Stimulated activated CD8-positive, alpha-beta memory T cell treated with anti-CD3 and anti-CD28 coated beads, Interleukin-4, amount 100 ng/mL, for 48 hours (primary cell): ENCODE data around the gene KLK1.
"Not testable (repeated sequence)": the region's sequence is repeated elsewhere in the genome, so short reads cannot be mapped to it uniquely, and the experiment has no call there.

Experiments used
- DNase-seq: peaks from one replicate; pipeline ENCODE4 v3.0.0-alpha.2; 2020

The KLK1 gene

GRCh38 chr19:50791594-50792271, 31.9 kb downstream of the KLK1 start:
- no peak for DNase-seq

GRCh38 chr19:50790922-50791467, 32.6 kb downstream of the KLK1 start:
- DNase-seq, result no peak

GRCh38 chr19:50790396-50790795, 33.2 kb downstream of the KLK1 start, which contains the start of gene ACP4:
Gene ACP4 (plus strand): TSS chr19:50790415. CDS start chr19:50790415, 0 bp downstream.
- DNase-seq, result no peak

DNA sequence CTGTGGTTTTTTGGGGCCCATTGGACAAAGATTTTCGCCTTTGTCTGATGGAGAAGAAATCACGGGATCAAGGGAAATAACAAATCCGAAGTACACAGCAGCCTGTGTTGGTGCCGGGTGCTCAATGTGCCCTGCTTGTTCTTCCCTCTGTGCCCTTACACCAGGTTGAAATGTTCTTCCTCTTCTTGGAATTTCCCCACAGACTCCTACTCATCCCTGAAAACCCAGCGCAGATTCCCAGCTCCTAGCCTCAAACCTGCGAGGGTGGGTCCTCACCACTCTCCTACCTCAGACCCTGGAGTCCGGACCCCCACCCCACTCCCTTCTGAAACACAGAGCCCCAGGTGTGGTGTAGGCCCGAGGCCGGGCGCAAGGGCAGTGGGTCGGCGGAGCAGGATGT, 38.3 kb downstream of the KLK1 start:
- no peak for DNase-seq

- DNase-seq, result no peak
Observed at GRCh38 chr19:50784710-50785109, 38.9 kb downstream of the KLK1 start.

DNA sequence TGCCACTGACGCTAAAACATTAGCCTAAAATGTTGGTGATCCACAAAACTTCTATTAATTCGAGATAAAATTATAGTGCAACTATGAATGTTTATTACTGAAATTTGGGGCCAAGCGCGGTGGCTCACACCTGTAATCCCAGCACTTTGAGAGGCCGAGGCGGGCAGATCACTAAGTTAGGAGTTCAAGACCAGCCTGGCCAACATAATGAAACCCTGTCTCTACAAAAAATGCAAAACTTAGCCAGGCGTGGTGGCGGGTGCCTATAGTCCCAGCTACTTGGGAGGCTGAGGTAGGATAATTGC, 39.8 kb downstream of the KLK1 start:
- DNase-seq, result not testable (repeated sequence)

GRCh38 chr19:50780753-50781435, 42.7 kb downstream of the KLK1 start:
- no peak for DNase-seq

GRCh38 chr19:50779504-50780457, 43.8 kb downstream of the KLK1 start:
- no peak for DNase-seq

DNA sequence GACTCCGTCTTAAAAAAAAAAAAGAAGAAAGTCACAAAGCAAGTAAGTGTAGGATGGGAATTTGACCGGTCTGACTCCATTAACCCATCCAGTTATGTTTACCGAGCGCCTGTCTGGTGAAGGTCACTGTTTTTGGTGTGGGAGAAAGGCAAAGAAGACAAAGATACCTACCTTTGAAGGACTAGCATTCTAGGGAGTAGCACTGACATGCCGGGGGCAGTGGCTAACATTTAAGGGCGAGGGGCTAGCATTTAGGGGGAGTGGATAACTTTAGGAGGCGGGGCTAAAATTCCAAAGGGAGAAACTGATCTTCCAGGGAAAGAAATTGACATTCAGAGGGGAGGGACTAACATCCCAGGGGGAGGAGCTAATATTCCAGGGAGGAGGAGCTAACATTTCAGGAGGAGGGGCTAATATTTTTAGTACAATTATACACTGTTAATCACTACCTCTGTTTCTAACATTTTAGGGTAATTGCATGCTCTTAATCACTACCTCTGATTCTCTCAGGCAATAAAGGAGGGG, 44.6 kb downstream of the KLK1 start:
- no peak for DNase-seq

GRCh38 chr19:50777830-50778303, 45.7 kb downstream of the KLK1 start:
- DNase-seq, result no peak

GRCh38 chr19:50777261-50777660, 46.3 kb downstream of the KLK1 start:
- no peak for DNase-seq

- no peak for DNase-seq
Observed at GRCh38 chr19:50776131-50776530, 47.5 kb downstream of the KLK1 start.

DNA sequence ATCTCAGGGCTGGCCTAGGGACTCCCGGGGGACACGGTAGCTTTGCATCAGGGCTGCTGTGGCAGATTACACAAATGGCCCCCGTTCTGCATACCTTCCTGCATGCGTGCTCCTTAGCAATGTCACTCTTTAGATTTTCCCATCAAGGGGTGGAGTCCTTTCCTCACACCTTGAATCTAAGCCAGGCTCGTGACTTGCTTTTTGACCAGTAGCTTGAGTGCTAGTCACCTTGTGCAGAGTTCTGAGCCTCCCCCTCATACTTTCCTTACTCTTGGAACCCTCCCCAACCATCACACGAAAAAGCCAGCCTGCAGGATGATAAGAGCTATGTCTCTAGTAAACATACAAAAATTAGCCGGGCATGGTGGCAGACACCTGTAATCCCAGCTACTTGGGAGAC, 50.1 kb downstream of the KLK1 start:
- DNase-seq, result not testable (repeated sequence)

DNA sequence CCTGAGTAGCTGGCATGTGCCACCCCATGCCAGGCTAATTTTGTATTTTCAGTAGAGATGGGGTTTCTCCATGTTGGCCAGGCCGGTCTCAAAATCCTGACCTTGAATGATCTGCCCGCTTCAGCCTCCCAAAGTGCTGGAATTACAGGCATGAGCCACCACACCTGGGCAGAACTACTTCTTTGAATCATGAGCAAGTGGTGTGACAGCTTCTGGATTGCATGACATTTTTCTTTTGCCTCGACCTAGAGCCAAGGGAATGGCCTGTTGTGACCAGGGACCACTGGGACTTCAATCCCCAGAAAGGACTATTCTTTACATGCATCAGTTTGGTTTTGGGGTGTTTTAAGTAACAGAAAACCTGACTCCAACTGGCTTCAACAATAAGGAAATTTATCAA, 50.7 kb downstream of the KLK1 start:
- DNase-seq, result not testable (repeated sequence)

DNA sequence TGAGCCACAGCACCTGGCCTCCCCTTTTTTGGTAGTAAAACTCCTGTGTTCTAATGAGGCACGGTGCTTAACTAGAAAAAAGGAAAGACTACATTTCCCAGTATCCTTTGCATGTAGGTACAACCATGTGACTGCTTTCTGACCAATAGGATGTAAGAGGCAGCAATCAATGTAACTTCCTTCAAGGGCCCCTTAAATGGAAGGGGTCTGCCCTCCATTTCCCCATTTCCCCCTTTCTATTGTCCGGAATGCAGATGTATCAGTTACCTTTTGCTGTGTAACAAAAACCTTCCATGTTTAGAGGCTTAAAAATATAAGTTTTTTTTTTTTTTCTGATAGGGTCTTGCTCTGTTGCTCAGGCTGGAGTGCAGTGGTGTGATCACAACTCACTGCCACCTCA, 51.1 kb downstream of the KLK1 start:
- DNase-seq, result no peak

- DNase-seq, result no peak
Observed at GRCh38 chr19:50770888-50771287, 52.7 kb downstream of the KLK1 start.

GRCh38 chr19:50770164-50770563, 53.4 kb downstream of the KLK1 start, which contains the start of gene GPR32:
Gene GPR32 (plus strand): TSS chr19:50770464. CDS start chr19:50770601, 137 bp downstream.
- DNase-seq, result not testable (repeated sequence)
